A549 (cell line): ENCODE measurements around the gene DPF1. TPM values are rescaled to one million over a fixed set of nuclear protein-coding genes. Genes with fewer than 3 reads are reported as not detected.

ENCODE experiments used
- ATAC-seq, 2 experiments: fragments of 200-7000 bp in 1 of 2; fragments of >200 bp in 1 of 2; cut with Nextera tagmentation in 1 of 2; cut with Tn5 transposase in 1 of 2; 3 replicates each; pipeline versions ENCODE4 v1.8.0 to v1.9.1; 2018 to 2020; ENCODE audit warnings: mild to moderate bottlenecking in 1 of 2, moderate library complexity in 1 of 2
- CTCF ChIA-PET: fragments of 300-600 bp; sonication (Branson Sonifier 250); formaldehyde crosslinking; extraction: SDS; loops from one replicate; lab custom pipeline; 2021; ENCODE audit warnings: antibody characterized with exemption, inconsistent platforms; lab: Yijun Ruan, JAX
- POLR2A ChIA-PET: fragments of 350-600 bp; formaldehyde crosslinking; extraction: SDS; loops from one replicate; lab custom pipeline; 2021; ENCODE audit warnings: antibody characterized with exemption, inconsistent platforms; lab: Yijun Ruan, JAX
- DNase-seq, 2 experiments: peaks; one replicate each; pipeline versions ENCODE4 v3.0.0 to v3.0.0-alpha.2; 2011 to 2016; ENCODE audit warnings: low read depth in 1 of 2, low spot score in 1 of 2
- FAIRE-seq: peaks from 2 replicates; lab custom pipeline; 2011; peaks lifted over from hg19 to GRCh38; lab: Jason Lieb, UNC
- H3K27ac ChIP-seq, 2 experiments: fragments of >200 bp; sonication (Bioruptor Twin); formaldehyde crosslinking; 3 replicates each; pipeline ENCODE4 v1.5.1; 2016 to 2017
- H3K4me1 ChIP-seq: fragments of >200 bp; sonication (Bioruptor Twin); formaldehyde crosslinking; 3 replicates; pipeline ENCODE4 v1.6.1; 2016
- H3K4me2 ChIP-seq: fragments of >200 bp; sonication (Bioruptor Twin); formaldehyde crosslinking; 3 replicates; pipeline ENCODE4 v1.6.1; 2016
- H3K4me3 ChIP-seq: fragments of >200 bp; sonication (Bioruptor Twin); formaldehyde crosslinking; 3 replicates; pipeline ENCODE4 v1.5.1; 2016
- H3K9me3 ChIP-seq: fragments of >200 bp; sonication (Bioruptor Twin); formaldehyde crosslinking; 3 replicates; pipeline ENCODE4 v1.6.1; 2016
- ATOH8 ChIP-seq: fragments of 250-450 bp; sonication (Bioruptor Pico); IDR thresholded peaks from 2 replicates; pipeline ENCODE4 v1.5.0; 2020; ENCODE audit warnings: low read depth, mild to moderate bottlenecking, moderate library complexity
- CHD4 ChIP-seq: fragments of 200-600 bp; sonication (generic); IDR thresholded peaks from 2 replicates; pipeline ENCODE4 v1.6.1; 2016; ENCODE audit warnings: antibody characterized with exemption, mild to moderate bottlenecking, borderline replicate concordance
- EP300 ChIP-seq, 2 experiments: fragments of >200 bp; sonication (Bioruptor Twin); formaldehyde crosslinking; IDR thresholded peaks; 2 replicates in 1 of 2; 3 replicates in 1 of 2; pipeline ENCODE4 v1.6.1; 2016 to 2017
- ESRRA ChIP-seq: fragments of 150-350 bp; IDR thresholded peaks from 2 replicates; pipeline ENCODE4 v1.6.1; 2014; ENCODE audit warnings: mild to moderate bottlenecking, low read length, borderline replicate concordance
- FOSB ChIP-seq: fragments of 250-450 bp; sonication (Bioruptor Pico); IDR thresholded peaks from 2 replicates; pipeline ENCODE4 v1.5.0; 2020; ENCODE audit warnings: mild to moderate bottlenecking, moderate library complexity
- FOXS1 ChIP-seq: fragments of 250-450 bp; sonication (Bioruptor Pico); IDR thresholded peaks from 2 replicates; pipeline ENCODE4 v1.5.0; 2020; ENCODE audit warnings: mild to moderate bottlenecking, moderate library complexity
- GATA3 ChIP-seq: IDR thresholded peaks from 2 replicates; pipeline ENCODE4 v1.6.1; 2012; ENCODE audit warnings: borderline replicate concordance
- HDAC2 ChIP-seq: fragments of 200-600 bp; sonication (generic); IDR thresholded peaks from 2 replicates; pipeline ENCODE4 v1.6.1; 2016
- HEYL ChIP-seq: fragments of 250-450 bp; sonication (Bioruptor Pico); IDR thresholded peaks from 2 replicates; pipeline ENCODE4 v1.8.0; 2021; ENCODE audit warnings: mild to moderate bottlenecking, moderate library complexity
- HOXA7 ChIP-seq: fragments of 250-450 bp; sonication (Bioruptor Pico); IDR thresholded peaks from 2 replicates; pipeline ENCODE4 v1.5.0; 2020; ENCODE audit warnings: mild to moderate bottlenecking, moderate library complexity
- JUN ChIP-seq, 2 experiments: fragments of >200 bp; sonication (Bioruptor Twin); formaldehyde crosslinking; IDR thresholded peaks; 2 replicates in 1 of 2; 3 replicates in 1 of 2; pipeline ENCODE4 v1.6.1; 2016 to 2017
- KDM5A ChIP-seq: fragments of 200-600 bp; sonication (generic); IDR thresholded peaks from 2 replicates; pipeline ENCODE4 v1.6.1; 2016; ENCODE audit warnings: antibody characterized with exemption, mild to moderate bottlenecking
- MYC ChIP-seq: IDR thresholded peaks from 2 replicates; pipeline ENCODE4 v1.6.1; 2012; ENCODE audit warnings: mild to moderate bottlenecking, inconsistent platforms, low read length, improper control_type of control experiment, borderline replicate concordance
- NR3C1 ChIP-seq: fragments of >200 bp; sonication (Bioruptor Twin); formaldehyde crosslinking; IDR thresholded peaks from 3 replicates; pipeline ENCODE4 v1.6.1; 2017
- POLR2A ChIP-seq: IDR thresholded peaks from 2 replicates; pipeline ENCODE4 v1.6.1; 2012; ENCODE audit warnings: mild to moderate bottlenecking, low read length
- POLR2AphosphoS2 ChIP-seq: conservative IDR thresholded peaks from 2 replicates; pipeline ENCODE4 v1.6.1; 2012; ENCODE audit warnings: low read length, improper control_type of control experiment, inconsistent platforms
- RAD21 ChIP-seq, 2 experiments: fragments of >200 bp in 1 of 2; sonication (Bioruptor Twin) in 1 of 2; formaldehyde crosslinking in 1 of 2; IDR thresholded peaks in 1 of 2; conservative IDR thresholded peaks in 1 of 2; 2 replicates in 1 of 2; 3 replicates in 1 of 2; pipeline ENCODE4 v1.6.1; 2012 to 2018; ENCODE audit warnings: inconsistent platforms in 1 of 2
- SMC3 ChIP-seq: fragments of >200 bp; sonication (Bioruptor Twin); formaldehyde crosslinking; IDR thresholded peaks from 3 replicates; pipeline ENCODE4 v1.6.1; 2018; ENCODE audit warnings: inconsistent platforms
- TP53 ChIP-seq: fragments of 250-450 bp; sonication (Bioruptor Pico); IDR thresholded peaks from 2 replicates; pipeline ENCODE4 v1.5.0; 2021; ENCODE audit warnings: mild to moderate bottlenecking, moderate library complexity
- ZSCAN20 ChIP-seq: fragments of 250-450 bp; sonication (Bioruptor Pico); IDR thresholded peaks from 2 replicates; pipeline ENCODE4 v1.8.0; 2022; ENCODE audit warnings: mild to moderate bottlenecking, moderate library complexity
- WGBS: methylation state at CpG from one replicate; pipeline ENCODE4 v1.1.6; 2017; ENCODE audit errors: missing lambda C conversion rate; 5-methylcytosine and 5-hydroxymethylcytosine counted together
- polyA plus RNA-seq, 4 experiments: library from polyadenylated mRNA; depleted of rRNA in 3 of 4; stranded (reverse); fragments of >200 nt; fragmentation: RNase III in 1 of 4; extraction: RNeasy Plus Mini Kit Qiagen cat#74134 plus additional on column Dnase treatment in 1 of 4; gene quantifications; 2 replicates in 3 of 4; 3 replicates in 1 of 4; pipeline ENCODE4 v1.2.3, GENCODE V29; 2011 to 2017
- TF ChIP-seq, protein P1 (sequence below): IDR thresholded peaks from 2 replicates; pipeline ENCODE4 v1.6.1; 2012
- TF ChIP-seq, protein P2 (sequence below): fragments of >200 bp; sonication (Bioruptor Twin); formaldehyde crosslinking; IDR thresholded peaks from 3 replicates; pipeline ENCODE4 v1.6.1; 2016
- TF ChIP-seq, protein P3 (sequence below): fragments of >200 bp; sonication (Bioruptor Twin); formaldehyde crosslinking; IDR thresholded peaks from 3 replicates; pipeline ENCODE4 v1.5.1; 2016
- TF ChIP-seq, protein P4 (sequence below): fragments of 250-450 bp; sonication (Bioruptor Pico); IDR thresholded peaks from 2 replicates; pipeline ENCODE4 v1.5.0; 2021; ENCODE audit warnings: mild to moderate bottlenecking, moderate library complexity, borderline replicate concordance

DPF1 gene
- polyA plus RNA-seq, 2 of the 4 experiments (the other 2 are of a cell fraction), result 2.1 to 6.8 TPM

DNA sequence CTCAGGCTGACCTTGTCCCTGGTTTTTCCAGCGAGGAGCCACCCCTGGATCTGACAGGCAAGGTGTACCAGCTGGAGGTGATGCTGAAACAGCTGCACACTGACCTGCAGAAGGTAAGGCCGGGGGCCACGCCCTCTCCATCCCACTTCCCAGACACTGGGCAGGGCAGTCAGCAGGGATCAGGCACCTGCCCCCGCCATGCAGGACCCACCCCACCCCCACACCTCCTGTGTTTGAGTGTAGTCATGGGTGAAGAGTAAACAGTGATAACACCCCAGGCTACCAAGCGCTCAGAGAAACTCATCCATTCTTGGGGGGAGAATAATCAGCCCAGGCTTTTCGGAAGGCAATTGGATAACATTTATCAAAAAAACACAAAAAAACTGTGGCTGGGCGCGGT, 19.9 kb downstream of the DPF1 start:
- peaks cover 16% of the 10 kb centered on the region for H3K4me1 ChIP-seq
- H3K4me3 ChIP-seq, result no peak overlapping the region
- ATAC-seq, result peak in 1 of 2 experiments; percentile 20; a peak in 3 of 6 replicates
- no peaks in the 10 kb centered on the region for H3K9me3 ChIP-seq
- ChIA-PET CTCF (interaction anchor here (0.6 to 1.0 kb wide), 4 partner anchors 17 to 302 kb away, joined by 3 to 4 read pairs (median 3); partner anchors contain the start of gene PSMD8), POLR2A (no interaction called here)
- H3K27ac ChIP-seq, result 0 out of 6 replicates have a peak overlapping the region, but pooled peaks of 1 of the 2 experiments have one; percentile 11
- WGBS, result 89% methylated on average over 8 of the region's 8 CpGs
- TF ChIP-seq HDAC2 (no peak), RAD21 (conservative IDR thresholded peaks at IDR 0.05 in 1 of 2, IDR thresholded peaks at IDR 0.05 in 1 of 2) (no peak), SMC3 (no peak), GATA3 (no peak), POLR2A (no peak), NR3C1 (no peak), EP300 (IDR thresholded peaks at IDR 0.05) (no peak), FOXS1 (CRISPR knock-in tag) (no peak), HEYL (CRISPR knock-in tag) (no peak), JUN (IDR thresholded peaks at IDR 0.05) (no peak), TP53 (CRISPR knock-in tag) (no peak), MYC (no peak)
- FAIRE-seq, result no peak
- H3K4me2 ChIP-seq, result no peak overlapping the region; the same call in 2 of the 3 replicates
- no peak for DNase-seq

GRCh38 chr19:38203197-38203596, 20.8 kb downstream of the DPF1 start:
- no peak; a peak in 2 of 6 replicates for ATAC-seq
- TF ChIP-seq, protein P1, sequence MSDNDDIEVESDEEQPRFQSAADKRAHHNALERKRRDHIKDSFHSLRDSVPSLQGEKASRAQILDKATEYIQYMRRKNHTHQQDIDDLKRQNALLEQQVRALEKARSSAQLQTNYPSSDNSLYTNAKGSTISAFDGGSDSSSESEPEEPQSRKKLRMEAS, result no peak
- no peak for TF ChIP-seq POLR2AphosphoS2
- no peak for TF ChIP-seq HOXA7 (CRISPR knock-in tag)
- no peak for TF ChIP-seq NR3C1
- TF ChIP-seq, protein P2, sequence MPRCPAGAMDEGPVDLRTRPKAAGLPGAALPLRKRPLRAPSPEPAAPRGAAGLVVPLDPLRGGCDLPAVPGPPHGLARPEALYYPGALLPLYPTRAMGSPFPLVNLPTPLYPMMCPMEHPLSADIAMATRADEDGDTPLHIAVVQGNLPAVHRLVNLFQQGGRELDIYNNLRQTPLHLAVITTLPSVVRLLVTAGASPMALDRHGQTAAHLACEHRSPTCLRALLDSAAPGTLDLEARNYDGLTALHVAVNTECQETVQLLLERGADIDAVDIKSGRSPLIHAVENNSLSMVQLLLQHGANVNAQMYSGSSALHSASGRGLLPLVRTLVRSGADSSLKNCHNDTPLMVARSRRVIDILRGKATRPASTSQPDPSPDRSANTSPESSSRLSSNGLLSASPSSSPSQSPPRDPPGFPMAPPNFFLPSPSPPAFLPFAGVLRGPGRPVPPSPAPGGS, result no peak
- TF ChIP-seq SMC3, result no peak
- H3K9me3 ChIP-seq, result no peaks in the 10 kb centered on the region
- WGBS, result 89% methylated on average over 13 of the region's 13 CpGs
- CTCF ChIA-PET, result interaction anchor here (0.6 to 4.8 kb wide), 7 partner anchors 9 to 301 kb away, joined by 3 to 21 read pairs (median 4); partner anchors contain the start of gene PSMD8
- no peak for DNase-seq
- POLR2A ChIA-PET, result no interaction called here
- no peak overlapping the region for H3K4me2 ChIP-seq
- H3K27ac ChIP-seq, result no peak overlapping the region
- peaks cover 16% of the 10 kb centered on the region for H3K4me1 ChIP-seq
- FAIRE-seq, result no peak
- H3K4me3 ChIP-seq, result no peak overlapping the region

GRCh38 chr19:38202504-38202903, 21.5 kb downstream of the DPF1 start:
- Histone ChIP-seq H3K9me3 (no peaks in the 10 kb centered on the region), H3K27ac (no peak overlapping the region), H3K4me2 (no peak overlapping the region), H3K4me1 (peaks cover 12% of the 10 kb centered on the region), H3K4me3 (no peak overlapping the region)
- ChIA-PET CTCF (interaction anchor here (0.6 to 4.8 kb wide), 7 partner anchors 8 to 766 kb away, joined by 3 to 21 read pairs (median 4); no protein-coding TSS in a partner anchor), POLR2A (no interaction called here)
- no peak for TF ChIP-seq CHD4
- no peak for TF ChIP-seq MYC
- no peak for TF ChIP-seq HOXA7 (CRISPR knock-in tag)
- no peak for TF ChIP-seq FOSB
- no peak for FAIRE-seq
- ATAC-seq, result no peak
- DNase-seq, result no peak
- WGBS, result 94% methylated on average over 14 of the region's 14 CpGs

DNA sequence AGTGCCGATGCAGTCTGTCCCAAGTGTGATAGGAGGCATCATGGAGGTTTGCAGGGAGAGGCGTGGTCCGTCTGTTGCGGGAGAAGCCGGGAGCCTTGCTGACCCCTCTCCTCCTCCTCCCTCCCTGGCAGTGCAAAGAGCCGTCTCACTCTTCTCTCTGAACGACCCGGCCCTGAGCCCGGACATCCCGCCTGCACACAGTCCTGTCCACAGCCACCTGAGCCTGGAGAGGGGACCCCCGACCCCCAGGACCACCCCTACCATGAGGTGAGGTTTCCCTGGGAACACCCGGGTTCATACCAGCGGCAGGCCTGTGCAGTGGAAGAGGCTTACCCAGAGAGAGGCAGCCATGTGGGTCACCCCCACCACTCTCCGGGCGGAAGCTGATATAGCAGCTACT, 22.3 kb downstream of the DPF1 start:
- POLR2A ChIA-PET, result no interaction called here
- Histone ChIP-seq H3K9me3 (no peaks in the 10 kb centered on the region), H3K27ac (no peak overlapping the region), H3K4me1 (peaks cover 10% of the 10 kb centered on the region), H3K4me2 (no peak overlapping the region), H3K4me3 (no peak overlapping the region)
- DNase-seq, result no peak
- ATAC-seq, result no peak
- 90% methylated on average over 15 of the region's 15 CpGs for WGBS
- CTCF ChIA-PET, result interaction anchor here (0.5 to 4.8 kb wide), 9 partner anchors 7 to 1089 kb away, joined by 3 to 24 read pairs (median 4); no protein-coding TSS in a partner anchor
- no peak for FAIRE-seq
- TF ChIP-seq ATOH8 (CRISPR knock-in tag), result no peak
- no peak for TF ChIP-seq ESRRA
- no peak for TF ChIP-seq KDM5A
- TF ChIP-seq, protein P3, sequence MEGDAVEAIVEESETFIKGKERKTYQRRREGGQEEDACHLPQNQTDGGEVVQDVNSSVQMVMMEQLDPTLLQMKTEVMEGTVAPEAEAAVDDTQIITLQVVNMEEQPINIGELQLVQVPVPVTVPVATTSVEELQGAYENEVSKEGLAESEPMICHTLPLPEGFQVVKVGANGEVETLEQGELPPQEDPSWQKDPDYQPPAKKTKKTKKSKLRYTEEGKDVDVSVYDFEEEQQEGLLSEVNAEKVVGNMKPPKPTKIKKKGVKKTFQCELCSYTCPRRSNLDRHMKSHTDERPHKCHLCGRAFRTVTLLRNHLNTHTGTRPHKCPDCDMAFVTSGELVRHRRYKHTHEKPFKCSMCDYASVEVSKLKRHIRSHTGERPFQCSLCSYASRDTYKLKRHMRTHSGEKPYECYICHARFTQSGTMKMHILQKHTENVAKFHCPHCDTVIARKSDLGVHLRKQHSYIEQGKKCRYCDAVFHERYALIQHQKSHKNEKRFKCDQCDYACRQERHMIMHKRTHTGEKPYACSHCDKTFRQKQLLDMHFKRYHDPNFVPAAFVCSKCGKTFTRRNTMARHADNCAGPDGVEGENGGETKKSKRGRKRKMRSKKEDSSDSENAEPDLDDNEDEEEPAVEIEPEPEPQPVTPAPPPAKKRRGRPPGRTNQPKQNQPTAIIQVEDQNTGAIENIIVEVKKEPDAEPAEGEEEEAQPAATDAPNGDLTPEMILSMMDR, result no peak
- TF ChIP-seq ZSCAN20 (CRISPR knock-in tag), result no peak
- TF ChIP-seq, protein P4, sequence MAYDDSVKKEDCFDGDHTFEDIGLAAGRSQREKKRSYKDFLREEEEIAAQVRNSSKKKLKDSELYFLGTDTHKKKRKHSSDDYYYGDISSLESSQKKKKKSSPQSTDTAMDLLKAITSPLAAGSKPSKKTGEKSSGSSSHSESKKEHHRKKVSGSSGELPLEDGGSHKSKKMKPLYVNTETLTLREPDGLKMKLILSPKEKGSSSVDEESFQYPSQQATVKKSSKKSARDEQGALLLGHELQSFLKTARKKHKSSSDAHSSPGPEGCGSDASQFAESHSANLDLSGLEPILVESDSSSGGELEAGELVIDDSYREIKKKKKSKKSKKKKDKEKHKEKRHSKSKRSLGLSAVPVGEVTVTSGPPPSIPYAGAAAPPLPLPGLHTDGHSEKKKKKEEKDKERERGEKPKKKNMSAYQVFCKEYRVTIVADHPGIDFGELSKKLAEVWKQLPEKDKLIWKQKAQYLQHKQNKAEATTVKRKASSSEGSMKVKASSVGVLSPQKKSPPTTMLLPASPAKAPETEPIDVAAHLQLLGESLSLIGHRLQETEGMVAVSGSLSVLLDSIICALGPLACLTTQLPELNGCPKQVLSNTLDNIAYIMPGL (CRISPR knock-in tag), result no peak
